ENCODE data around the gene MYH9.

DNA sequence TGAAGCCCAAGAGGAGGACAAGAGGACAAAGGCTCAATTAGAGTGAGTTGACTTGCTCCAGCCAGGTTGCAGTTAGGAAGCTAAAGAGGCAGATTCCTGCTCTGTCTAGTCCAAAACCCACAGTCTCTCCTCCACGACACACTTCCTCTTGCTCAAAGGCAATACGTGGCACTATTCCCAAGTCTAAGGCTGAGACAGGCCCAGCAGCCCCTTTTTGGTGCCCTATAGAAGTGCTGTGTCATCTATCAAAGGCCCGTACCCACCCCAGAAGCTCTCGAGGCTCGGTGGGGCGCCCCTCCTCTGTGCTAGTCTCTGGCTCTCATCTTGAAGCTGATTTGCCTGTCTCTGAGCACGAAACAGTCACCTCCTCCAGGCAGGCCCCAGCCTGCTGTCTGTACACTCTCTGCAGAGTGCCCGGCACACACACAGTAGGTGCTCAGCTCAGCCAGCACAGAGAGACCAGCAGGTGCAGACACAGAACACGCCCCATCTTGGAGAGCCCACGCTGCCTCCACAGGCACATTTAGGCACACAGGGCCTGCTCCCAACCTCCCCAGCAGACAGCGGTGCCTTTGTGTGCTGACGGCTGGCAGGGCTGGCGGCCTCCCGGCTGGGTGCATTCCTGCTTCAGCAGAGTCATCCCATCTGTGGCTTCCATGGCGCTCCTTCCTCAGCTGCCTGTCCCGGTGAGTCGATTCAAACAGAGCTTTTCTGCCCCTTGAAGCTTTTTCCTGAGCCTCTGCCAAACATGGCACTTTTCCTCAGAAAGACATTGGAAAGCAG, 52.8 kb downstream of the MYH9 start:
- TF ChIP-seq CTCF (IDR thresholded peaks at IDR 0.05) (no peak), EP300 (IDR thresholded peaks at IDR 0.05) (no peak)
